Endothelial cell of hepatic sinusoid (primary cell): ENCODE results near the gene PIGB.
"Not testable (repeated sequence)": the region's sequence is repeated elsewhere in the genome, so short reads cannot be mapped to it uniquely, and the experiment has no call there.

Experiments
- in situ Hi-C: cut with HindIII; loops from 2 replicates; pipeline ENCODE4 v1.10.0; 2017; ENCODE audit warnings: low sequenced_read_pairs

PIGB gene

GRCh38 chr15:55318588-55319494 is at the start of gene PIGB, which contains the start of gene PIGBOS1:
PIGB (plus strand) TSS chr15:55319222; CDS start chr15:55319251, 29 bp downstream.
PIGBOS1 (minus strand) TSS chr15:55319123; CDS start chr15:55317792, 1,331 bp downstream.
- in situ Hi-C loops, result no loop called here

DNA sequence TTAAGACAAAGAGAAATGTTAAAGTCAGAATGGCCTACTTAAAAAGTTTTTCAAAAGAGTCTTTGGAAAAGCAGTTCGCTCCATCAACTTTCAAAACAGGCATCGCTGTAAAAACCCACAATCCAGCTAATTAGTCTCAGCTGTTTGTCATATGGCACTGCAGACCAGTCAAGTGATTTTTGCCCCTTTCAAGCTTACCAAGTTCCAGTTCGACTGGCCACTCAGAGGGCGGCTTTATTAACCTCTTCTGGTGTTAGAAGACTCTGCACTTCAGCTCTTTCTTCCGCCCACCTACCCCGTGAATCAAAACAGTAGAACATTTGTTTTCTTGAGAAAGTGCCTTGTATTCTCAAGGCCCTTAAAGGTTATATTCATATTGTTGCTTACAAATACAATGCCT is 48.7 kb upstream of the PIGB start:
- in situ Hi-C loops, result no loop called here

DNA sequence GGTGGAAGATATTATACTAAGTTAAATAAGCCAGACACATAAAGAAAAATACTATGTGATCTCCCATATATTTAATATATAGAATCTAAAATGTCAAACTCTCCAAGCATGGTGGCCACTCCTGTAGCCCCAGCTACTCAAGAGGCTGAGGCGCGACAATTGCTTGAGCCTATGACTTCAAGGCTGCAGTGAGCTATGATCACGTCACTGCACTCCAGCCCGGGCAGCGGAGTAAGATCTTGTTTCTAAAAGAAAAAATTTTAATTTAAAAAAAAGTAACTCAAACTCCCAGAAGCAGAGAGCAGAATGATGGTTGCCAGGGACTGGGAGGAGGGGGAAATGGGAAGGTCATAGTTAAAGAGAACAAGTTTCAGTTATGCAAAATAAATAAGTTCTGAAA is 42.7 kb upstream of the PIGB start:
- in situ Hi-C loops, result loop anchor here (5.0 kb wide), 1 partner anchor 49 kb away; no protein-coding TSS in a partner anchor

GRCh38 chr15:55277116-55277564 is 41.9 kb upstream of the PIGB start:
- in situ Hi-C loops, result loop anchor here (5.0 kb wide), 1 partner anchor 50 kb away; no protein-coding TSS in a partner anchor

DNA sequence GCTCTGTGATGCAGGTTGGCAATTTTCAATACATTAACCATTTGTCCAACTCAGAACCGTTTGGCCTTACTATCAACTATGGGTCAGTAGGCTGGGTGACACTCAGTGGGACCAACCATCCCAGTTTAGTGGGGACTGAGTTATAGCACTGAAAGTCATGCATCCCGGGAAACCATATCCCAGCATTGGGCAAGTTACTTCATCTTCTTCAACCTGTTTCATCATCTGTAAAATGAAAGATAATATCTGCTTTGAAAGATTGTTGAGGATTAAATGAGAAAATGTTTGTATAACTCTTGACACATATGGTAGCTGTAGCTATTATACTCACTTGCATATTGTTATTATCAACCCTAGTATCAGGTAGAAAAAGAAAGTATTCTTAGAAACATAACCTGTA is 41.3 kb upstream of the PIGB start:
- in situ Hi-C loops, result loop anchor here (5.0 kb wide), 1 partner anchor 50 kb away; no protein-coding TSS in a partner anchor

GRCh38 chr15:55279100-55279745 is 39.8 kb upstream of the PIGB start:
- in situ Hi-C loops, result loop anchor here (5.0 kb wide), 1 partner anchor 52 kb away; no protein-coding TSS in a partner anchor

GRCh38 chr15:55279746-55280351 is 39.2 kb upstream of the PIGB start:
- in situ Hi-C loops, result loop anchor here (5.0 kb wide), 1 partner anchor 53 kb away; no protein-coding TSS in a partner anchor

GRCh38 chr15:55280589-55280988 is 38.4 kb upstream of the PIGB start:
- in situ Hi-C loops, result not testable (repeated sequence)

- in situ Hi-C loops, result no loop called here
Observed at GRCh38 chr15:55281517-55282228, 37.3 kb upstream of the PIGB start.

DNA sequence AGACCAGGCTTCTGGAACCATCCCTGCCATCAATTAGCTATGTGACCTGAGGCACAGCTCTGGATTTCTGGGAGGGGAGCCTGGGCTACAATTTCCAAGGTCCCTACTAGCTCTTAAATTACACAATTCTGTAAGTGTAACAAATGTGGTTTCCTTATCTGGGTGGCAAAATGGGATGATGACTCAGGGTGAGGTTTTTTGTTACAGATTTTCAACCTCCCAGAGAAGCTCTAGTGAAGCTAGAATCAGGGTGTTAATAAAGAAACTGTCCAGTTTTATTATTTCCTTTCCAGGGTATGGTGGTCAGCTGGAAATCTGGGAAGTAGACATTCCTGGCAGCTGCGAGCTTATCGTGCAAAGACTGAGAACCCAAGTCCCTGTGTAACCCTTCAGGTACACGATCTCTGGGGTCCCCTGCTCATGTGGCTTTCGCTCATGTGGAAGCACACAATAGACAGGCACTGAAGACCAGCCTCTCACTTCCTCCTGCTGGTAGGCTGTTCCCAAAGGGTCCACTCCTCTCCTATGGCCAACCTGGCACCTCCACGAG is 36.7 kb upstream of the PIGB start:
- in situ Hi-C loops, result no loop called here

- in situ Hi-C loops, result no loop called here
Observed at GRCh38 chr15:55283379-55284147, 35.5 kb upstream of the PIGB start.

DNA sequence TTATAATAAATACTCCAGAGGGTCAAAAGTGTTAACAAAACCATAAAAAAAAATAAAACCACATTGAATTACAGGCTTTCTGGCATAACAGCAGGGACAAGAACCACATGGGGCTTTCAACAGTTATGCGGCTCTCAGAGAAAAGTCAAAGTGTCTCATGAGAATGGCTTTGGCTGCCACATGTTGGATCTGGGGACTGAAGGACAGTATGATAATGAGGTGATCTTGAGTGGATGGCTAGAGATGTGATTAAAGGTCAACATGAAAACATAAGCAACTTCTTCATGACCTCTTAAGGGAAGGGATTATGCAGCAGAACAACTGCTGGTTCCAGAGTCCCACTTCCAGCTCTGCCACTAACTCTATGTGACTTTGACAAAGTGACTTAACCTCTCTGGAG is 34.6 kb upstream of the PIGB start:
- in situ Hi-C loops, result no loop called here

- in situ Hi-C loops, result not testable (repeated sequence)
Observed at GRCh38 chr15:55286442-55287189, 32.4 kb upstream of the PIGB start.

- in situ Hi-C loops, result no loop called here
Observed at GRCh38 chr15:55288006-55288717, 30.9 kb upstream of the PIGB start.

DNA sequence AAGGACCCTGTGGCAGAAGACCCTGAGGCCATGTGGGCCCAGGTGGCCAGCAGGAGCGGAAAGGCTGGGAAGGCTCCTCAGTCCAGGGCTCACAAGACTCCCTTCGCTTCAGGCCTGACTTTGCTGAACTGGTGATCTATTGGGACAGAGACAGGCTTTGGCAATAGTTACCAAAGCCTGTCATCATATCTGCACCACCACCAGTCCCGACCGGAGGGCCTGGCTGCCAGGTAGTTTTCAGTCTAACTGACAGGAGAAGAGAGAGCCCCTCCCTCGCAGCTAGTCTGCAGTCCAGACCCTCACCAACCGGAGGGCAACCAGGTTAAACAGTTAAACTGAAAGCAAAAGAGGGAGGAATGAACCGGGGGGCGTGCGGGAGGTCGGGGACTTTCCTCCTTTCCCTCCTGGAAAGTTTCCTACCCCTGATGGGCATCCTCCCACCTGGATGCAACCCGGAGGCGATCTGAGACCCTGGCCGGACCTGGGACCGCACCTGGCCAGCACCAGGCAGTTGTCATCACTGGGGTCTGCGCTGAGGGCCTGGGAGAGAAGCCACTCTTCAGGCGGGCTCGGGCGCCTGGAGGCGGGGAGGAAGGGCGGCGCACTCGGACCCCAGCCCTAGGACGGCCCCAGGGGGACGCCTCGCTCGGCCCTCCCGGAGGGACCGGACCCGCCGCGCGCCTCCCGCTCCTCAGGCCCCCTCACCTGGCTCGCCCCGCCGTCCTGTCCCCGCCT is 29.8 kb upstream of the PIGB start:
- in situ Hi-C loops, result no loop called here

- in situ Hi-C loops, result no loop called here
Observed at GRCh38 chr15:55289746-55290527, 29.1 kb upstream of the PIGB start, which contains the start of gene RAB27A. RAB27A (minus strand) TSS chr15:55289813; CDS start chr15:55234934, 54,879 bp downstream.
